Glutamatergic neuron (in vitro differentiated cells): ENCODE measurements around the gene P2RX1. TPM values are rescaled to one million over a fixed set of nuclear protein-coding genes. Genes with fewer than 3 reads are reported as not detected.

Source experiments
- DNase-seq: peaks from one replicate; pipeline ENCODE4 v3.0.0; 2022
- H3K27ac Mint-ChIP-seq: one replicate; pipeline ENCODE4 v1.8.0; 2020; ENCODE audit warnings: mild to moderate bottlenecking, mixed read lengths, inconsistent platforms; ENCODE audit not compliant: unreplicated experiment
- H3K27me3 Mint-ChIP-seq: one replicate; pipeline ENCODE4 v1.8.0; 2020; ENCODE audit warnings: mild to moderate bottlenecking, moderate library complexity, mixed read lengths, inconsistent platforms; ENCODE audit not compliant: unreplicated experiment
- H3K36me3 Mint-ChIP-seq: one replicate; pipeline ENCODE4 v1.8.0; 2020; ENCODE audit warnings: mild to moderate bottlenecking, mixed read lengths, inconsistent platforms; ENCODE audit not compliant: unreplicated experiment
- H3K4me1 Mint-ChIP-seq: one replicate; pipeline ENCODE4 v1.8.0; 2020; ENCODE audit warnings: mild to moderate bottlenecking, low read depth, mixed read lengths, inconsistent platforms; ENCODE audit not compliant: unreplicated experiment
- H3K4me3 Mint-ChIP-seq: one replicate; pipeline ENCODE4 v1.8.0; 2020; ENCODE audit warnings: mild to moderate bottlenecking, mixed read lengths, inconsistent platforms; ENCODE audit not compliant: unreplicated experiment
- H3K9me3 Mint-ChIP-seq: one replicate; pipeline ENCODE4 v1.8.0; 2020; ENCODE audit warnings: mild to moderate bottlenecking, moderate library complexity, mixed read lengths, inconsistent platforms; ENCODE audit not compliant: unreplicated experiment
- CTCF ChIP-seq: fragments of 200-600 bp; sonication (generic); IDR thresholded peaks from one replicate; pipeline ENCODE4 v1.5.0; 2021; ENCODE audit not compliant: partially characterized antibody, unreplicated experiment
- total RNA-seq: library from RNA; stranded (reverse); fragmentation: NEBNext Ultra II Directional; extraction: Animal tissue kit (Norgen Biotek cat#: 25700); gene quantifications from one replicate; pipeline ENCODE4 v1.2.1, GENCODE V29; 2021; ENCODE audit not compliant: unreplicated experiment

The P2RX1 gene
- total RNA-seq, 1 donor from 2014 or later, result 2.1 TPM

GRCh38 chr17:3870871-3871306, 45.4 kb downstream of the P2RX1 start:
- H3K27ac Mint-ChIP-seq, result peak overlapping the region; percentile 48
- DNase-seq, result no peak
- peaks cover 5% of the 10 kb centered on the region for H3K9me3 Mint-ChIP-seq
- peaks cover 2% of the 10 kb centered on the region for H3K27me3 Mint-ChIP-seq
- H3K4me1 Mint-ChIP-seq, result peaks cover 16% of the 10 kb centered on the region
- H3K4me3 Mint-ChIP-seq, result no peak overlapping the region
- TF ChIP-seq CTCF, result no peak
- peaks cover 6% of the 10 kb centered on the region for H3K36me3 Mint-ChIP-seq

GRCh38 chr17:3867606-3868005, 48.7 kb downstream of the P2RX1 start:
- peaks cover 5% of the 10 kb centered on the region for H3K9me3 Mint-ChIP-seq
- peak overlapping the region; percentile 59 for H3K27ac Mint-ChIP-seq
- peaks cover 12% of the 10 kb centered on the region for H3K4me1 Mint-ChIP-seq
- H3K4me3 Mint-ChIP-seq, result no peak overlapping the region
- TF ChIP-seq CTCF, result no peak
- H3K36me3 Mint-ChIP-seq, result no peaks in the 10 kb centered on the region
- no peak for DNase-seq
- H3K27me3 Mint-ChIP-seq, result peaks cover 2% of the 10 kb centered on the region

- Mint-ChIP-seq H3K27me3 (peaks cover 5% of the 10 kb centered on the region), H3K4me1 (peaks cover 12% of the 10 kb centered on the region), H3K9me3 (peaks cover 7% of the 10 kb centered on the region), H3K36me3 (no peaks in the 10 kb centered on the region), H3K4me3 (peak overlapping the region; percentile 58), H3K27ac (peak overlapping the region; percentile 68)
- DNase-seq, result no peak
- TF ChIP-seq CTCF, result no peak
Observed at GRCh38 chr17:3867106-3867505, 49.2 kb downstream of the P2RX1 start.

GRCh38 chr17:3866276-3866675, 50.0 kb downstream of the P2RX1 start:
- DNase-seq, result no peak
- no peak for TF ChIP-seq CTCF
- Mint-ChIP-seq H3K4me1 (peaks cover 14% of the 10 kb centered on the region), H3K27ac (no peak overlapping the region), H3K27me3 (peaks cover 5% of the 10 kb centered on the region), H3K4me3 (no peak overlapping the region), H3K36me3 (no peaks in the 10 kb centered on the region), H3K9me3 (peaks cover 7% of the 10 kb centered on the region)

GRCh38 chr17:3865176-3865575, 51.1 kb downstream of the P2RX1 start:
- Mint-ChIP-seq H3K27me3 (peaks cover 5% of the 10 kb centered on the region), H3K4me1 (peaks cover 16% of the 10 kb centered on the region), H3K36me3 (no peaks in the 10 kb centered on the region), H3K27ac (peak overlapping the region; percentile 17), H3K4me3 (no peak overlapping the region), H3K9me3 (peaks cover 7% of the 10 kb centered on the region)
- no peak for DNase-seq
- no peak for TF ChIP-seq CTCF
